ENCODE data around the gene ADCY7. TPM values are rescaled to one million over a fixed set of nuclear protein-coding genes. Genes with fewer than 3 reads are reported as not detected.

The ADCY7 gene
- total RNA-seq, 1 donor from 2014 or later, result 11.7 TPM

- DNase-seq (ENCODE audit: missing footprints), result no peak
- no peak for ATAC-seq
- intact Hi-C loops (cut with DNase I), result loop anchor here (10.0 kb wide), 1 partner anchor 397 kb away; no protein-coding TSS in a partner anchor
Measured at GRCh38 chr16:50247123-50247905, 19.0 kb upstream of the ADCY7 start.

- intact Hi-C loops (cut with DNase I), result loop anchor here (10.0 kb wide), 1 partner anchor 397 kb away; no protein-coding TSS in a partner anchor
- DNase-seq (ENCODE audit: missing footprints), result no peak
- no peak for ATAC-seq
Measured at GRCh38 chr16:50247906-50248608, 18.3 kb upstream of the ADCY7 start.

GRCh38 chr16:50248845-50249244 lies 17.5 kb upstream of the ADCY7 start:
- DNase-seq (ENCODE audit: missing footprints) (no peak), ATAC-seq (no peak)
- intact Hi-C loops (cut with DNase I), result loop anchor here (10.0 kb wide), 1 partner anchor 396 kb away; no protein-coding TSS in a partner anchor

- intact Hi-C loops (cut with DNase I), result no loop called here
- DNase-seq (ENCODE audit: missing footprints) (no peak), ATAC-seq (peak; percentile 6)
Measured at GRCh38 chr16:50251375-50252081, 14.8 kb upstream of the ADCY7 start.

- ATAC-seq (peak; percentile 4), DNase-seq (ENCODE audit: missing footprints) (no peak)
- intact Hi-C loops (cut with DNase I), result no loop called here
Measured at GRCh38 chr16:50252082-50252611, 14.2 kb upstream of the ADCY7 start.

GRCh38 chr16:50252874-50253513 lies 13.4 kb upstream of the ADCY7 start:
- DNase-seq (ENCODE audit: missing footprints), result no peak
- intact Hi-C loops (cut with DNase I), result no loop called here
- ATAC-seq, result no peak

- intact Hi-C loops (cut with DNase I), result no loop called here
- no peak for ATAC-seq
Measured at GRCh38 chr16:50253514-50253910, 12.8 kb upstream of the ADCY7 start.

GRCh38 chr16:50254072-50254471 lies 12.3 kb upstream of the ADCY7 start:
- DNase-seq (ENCODE audit: missing footprints), result no peak
- intact Hi-C loops (cut with DNase I), result no loop called here

More at GRCh38 chr16:50253514-50253910, 12.8 kb upstream of the ADCY7 start:
- no peak for DNase-seq (ENCODE audit: missing footprints)

GRCh38 chr16:50255538-50255937 lies 10.8 kb upstream of the ADCY7 start:
- DNase-seq (ENCODE audit: missing footprints) (no peak), ATAC-seq (no peak)
- intact Hi-C loops (cut with DNase I), result no loop called here

More at GRCh38 chr16:50254072-50254471, 12.3 kb upstream of the ADCY7 start:
- no peak for ATAC-seq

- no peak for DNase-seq (ENCODE audit: missing footprints)
- intact Hi-C loops (cut with DNase I), result no loop called here
- no peak for ATAC-seq
Measured at GRCh38 chr16:50256604-50257003, 9.7 kb upstream of the ADCY7 start.

- intact Hi-C loops (cut with DNase I), result no loop called here
- DNase-seq (ENCODE audit: missing footprints) (no peak), ATAC-seq (no peak)
Measured at GRCh38 chr16:50257876-50258275, 8.5 kb upstream of the ADCY7 start.

- intact Hi-C loops (cut with DNase I), result no loop called here
- DNase-seq (ENCODE audit: missing footprints) (peak; percentile 85), ATAC-seq (peak; percentile 90)
Measured at GRCh38 chr16:50259334-50260205, 6.8 kb upstream of the ADCY7 start.

- no peak for DNase-seq (ENCODE audit: missing footprints)
- intact Hi-C loops (cut with DNase I), result no loop called here
- no peak for ATAC-seq
Measured at GRCh38 chr16:50260206-50261159, 5.9 kb upstream of the ADCY7 start.

- intact Hi-C loops (cut with DNase I), result no loop called here
- ATAC-seq, result no peak
- DNase-seq (ENCODE audit: missing footprints), result no peak
Measured at GRCh38 chr16:50261160-50261706, 5.1 kb upstream of the ADCY7 start.

- ATAC-seq, result no peak
- intact Hi-C loops (cut with DNase I), result no loop called here
- DNase-seq (ENCODE audit: missing footprints), result no peak
Measured at GRCh38 chr16:50261707-50262235, 4.6 kb upstream of the ADCY7 start.
